GM23338 (cell line): ENCODE measurements around the gene NR5A2. TPM values are rescaled to one million over a fixed set of nuclear protein-coding genes. Genes with fewer than 3 reads are reported as not detected.

Source experiments
- ATAC-seq: fragments of 200-7000 bp; cut with Tn5 transposase; 3 replicates; pipeline ENCODE4 v1.9.1; 2020
- DNase-seq: peaks from one replicate; pipeline ENCODE4 v3.0.0-alpha.2; 2015; ENCODE audit warnings: low spot score
- H2AFZ ChIP-seq: fragments of 200-600 bp; sonication (generic); 2 replicates; pipeline ENCODE4 v1.8.0; 2016; ENCODE audit warnings: antibody characterized with exemption, mild to moderate bottlenecking, moderate library complexity
- H3F3A ChIP-seq: fragments of 200-600 bp; sonication (generic); replicated peaks from 2 replicates; pipeline ENCODE4 v1.8.0; 2017; ENCODE audit warnings: antibody characterized with exemption, mixed run types, low read depth
- H3K27ac ChIP-seq: fragments of 200-600 bp; sonication (generic); 2 replicates; pipeline ENCODE4 v1.6.1; 2016; ENCODE audit warnings: low read depth
- H3K27me3 ChIP-seq: fragments of 200-600 bp; sonication (generic); 2 replicates; pipeline ENCODE4 v1.8.0; 2016; ENCODE audit warnings: mild to moderate bottlenecking, mixed run types, moderate library complexity; ENCODE audit not compliant: insufficient read depth
- H3K36me3 ChIP-seq: fragments of 200-600 bp; sonication (generic); 2 replicates; pipeline ENCODE4 v1.8.0; 2016; ENCODE audit warnings: mild to moderate bottlenecking; ENCODE audit not compliant: insufficient read depth
- H3K4me1 ChIP-seq: fragments of 200-600 bp; sonication (generic); 2 replicates; pipeline ENCODE4 v1.8.0; 2016; ENCODE audit warnings: mild to moderate bottlenecking, moderate library complexity; ENCODE audit not compliant: insufficient read depth
- H3K4me2 ChIP-seq: fragments of 200-600 bp; sonication (generic); 2 replicates; pipeline ENCODE4 v1.7.1; 2017; ENCODE audit warnings: mixed run types
- H3K4me3 ChIP-seq: fragments of 200-600 bp; sonication (generic); 2 replicates; pipeline ENCODE4 v1.6.1; 2016; ENCODE audit warnings: mixed run types
- H3K79me2 ChIP-seq: fragments of 200-600 bp; sonication (generic); replicated peaks from 2 replicates; pipeline ENCODE4 v1.8.0; 2017; ENCODE audit warnings: mild to moderate bottlenecking; ENCODE audit not compliant: insufficient read depth
- H3K9me2 ChIP-seq: fragments of 200-600 bp; sonication (generic); 2 replicates; pipeline ENCODE4 v1.8.0; 2017; ENCODE audit not compliant: insufficient read depth
- H4K20me1 ChIP-seq: fragments of 200-600 bp; sonication (generic); replicated peaks from 2 replicates; pipeline ENCODE4 v1.8.0; 2017; ENCODE audit warnings: mild to moderate bottlenecking; ENCODE audit not compliant: insufficient read depth
- H3K27ac Mint-ChIP-seq: 2 replicates; pipeline ENCODE4 v1.8.0; 2020; ENCODE audit warnings: inconsistent platforms, mild to moderate bottlenecking, moderate library complexity, mixed read lengths
- H3K27me3 Mint-ChIP-seq: 3 replicates; pipeline ENCODE4 v1.8.0; 2022; ENCODE audit warnings: low read depth, mild to moderate bottlenecking, moderate library complexity, mixed read lengths, inconsistent platforms; ENCODE audit not compliant: insufficient read depth, poor library complexity
- H3K36me3 Mint-ChIP-seq: 3 replicates; pipeline ENCODE4 v1.8.0; 2021; ENCODE audit warnings: low read depth, mild to moderate bottlenecking, inconsistent platforms, moderate library complexity, mixed read lengths
- H3K4me1 Mint-ChIP-seq: 3 replicates; pipeline ENCODE4 v1.8.0; 2020; ENCODE audit warnings: mild to moderate bottlenecking, inconsistent platforms, mixed read lengths
- H3K4me3 Mint-ChIP-seq: 3 replicates; pipeline ENCODE4 v1.8.0; 2021; ENCODE audit warnings: moderate library complexity, mild to moderate bottlenecking, inconsistent platforms, mixed read lengths
- H3K9me3 Mint-ChIP-seq: 3 replicates; pipeline ENCODE4 v1.8.0; 2020; ENCODE audit warnings: moderate library complexity, mild to moderate bottlenecking, inconsistent platforms, mixed read lengths
- CREB1 ChIP-seq: fragments of 250-450 bp; sonication (Bioruptor Pico); IDR thresholded peaks from 2 replicates; pipeline ENCODE4 v1.5.0; 2020; ENCODE audit warnings: low read depth, mild to moderate bottlenecking, moderate library complexity
- ETS1 ChIP-seq: IDR thresholded peaks from 2 replicates; pipeline ENCODE4 v1.6.1; 2016; ENCODE audit warnings: antibody characterized with exemption
- NANOG ChIP-seq: IDR thresholded peaks from 2 replicates; pipeline ENCODE4 v1.6.1; 2016; ENCODE audit warnings: antibody characterized with exemption, borderline replicate concordance
- POLR2AphosphoS5 ChIP-seq: IDR thresholded peaks from 2 replicates; pipeline ENCODE4 v1.6.1; 2016; ENCODE audit warnings: antibody characterized with exemption, low read depth
- REST ChIP-seq: IDR thresholded peaks from one replicate; pipeline ENCODE4 v1.6.1; 2018; ENCODE audit warnings: antibody characterized with exemption; ENCODE audit not compliant: unreplicated experiment
- ZNF114 ChIP-seq: fragments of 250-450 bp; sonication (Bioruptor Pico); IDR thresholded peaks from 2 replicates; pipeline ENCODE4 v1.5.0; 2020; ENCODE audit warnings: mild to moderate bottlenecking, moderate library complexity
- polyA plus RNA-seq: library from polyadenylated mRNA; unstranded; fragments of >200 nt; fragmentation: Nextera tagmentation; extraction: Ambion mirVana; gene quantifications from 2 replicates; pipeline ENCODE4 v1.2.1, GENCODE V29; 2016
- total RNA-seq: library from RNA; depleted of rRNA; stranded (reverse); fragments of >200 nt; shearing (Covaris generic); gene quantifications from 2 replicates; pipeline ENCODE4 v1.2.3, GENCODE V29; 2014
- TF ChIP-seq, protein P1 (sequence below), 2 experiments: fragments of 200-600 bp in 1 of 2; sonication (generic) in 1 of 2; conservative IDR thresholded peaks; 2 replicates each; pipeline versions ENCODE4 v1.5.1 to v1.6.1; 2016 to 2017; ENCODE audit warnings: antibody characterized with exemption in 2 of 2, low read depth in 2 of 2, mild to moderate bottlenecking in 2 of 2, moderate library complexity in 1 of 2

Gene NR5A2
- total and polyA plus RNA-seq, 2 experiments from 2014 or later: 4.4 to 13.1 TPM

- TF ChIP-seq CREB1 (CRISPR knock-in tag): no peak
- no peak for TF ChIP-seq ETS1
- TF ChIP-seq REST: no peak
- TF ChIP-seq POLR2AphosphoS5: no peak
Observed at GRCh38 chr1:199979071-199979470, 48.4 kb upstream of the NR5A2 start (continued).

- no peaks in the 10 kb centered on the region for H4K20me1 ChIP-seq
- H3K27me3 Mint-ChIP-seq: no peaks in the 10 kb centered on the region
- no peaks in the 10 kb centered on the region for H3K36me3 Mint-ChIP-seq
- H3K36me3 ChIP-seq: no peaks in the 10 kb centered on the region
- no peak overlapping the region for H2AFZ ChIP-seq
- H3F3A ChIP-seq: 0 out of 2 replicates have a peak, but pooled peaks cover 2% of the 10 kb centered on the region
- H3K9me2 ChIP-seq: no peaks in the 10 kb centered on the region
- no peak for TF ChIP-seq NANOG
- no peak for TF ChIP-seq CREB1 (CRISPR knock-in tag)
- TF ChIP-seq POLR2AphosphoS5: no peak
- no peak for TF ChIP-seq REST
- TF ChIP-seq ZNF114 (CRISPR knock-in tag): no peak
- TF ChIP-seq, protein P1, sequence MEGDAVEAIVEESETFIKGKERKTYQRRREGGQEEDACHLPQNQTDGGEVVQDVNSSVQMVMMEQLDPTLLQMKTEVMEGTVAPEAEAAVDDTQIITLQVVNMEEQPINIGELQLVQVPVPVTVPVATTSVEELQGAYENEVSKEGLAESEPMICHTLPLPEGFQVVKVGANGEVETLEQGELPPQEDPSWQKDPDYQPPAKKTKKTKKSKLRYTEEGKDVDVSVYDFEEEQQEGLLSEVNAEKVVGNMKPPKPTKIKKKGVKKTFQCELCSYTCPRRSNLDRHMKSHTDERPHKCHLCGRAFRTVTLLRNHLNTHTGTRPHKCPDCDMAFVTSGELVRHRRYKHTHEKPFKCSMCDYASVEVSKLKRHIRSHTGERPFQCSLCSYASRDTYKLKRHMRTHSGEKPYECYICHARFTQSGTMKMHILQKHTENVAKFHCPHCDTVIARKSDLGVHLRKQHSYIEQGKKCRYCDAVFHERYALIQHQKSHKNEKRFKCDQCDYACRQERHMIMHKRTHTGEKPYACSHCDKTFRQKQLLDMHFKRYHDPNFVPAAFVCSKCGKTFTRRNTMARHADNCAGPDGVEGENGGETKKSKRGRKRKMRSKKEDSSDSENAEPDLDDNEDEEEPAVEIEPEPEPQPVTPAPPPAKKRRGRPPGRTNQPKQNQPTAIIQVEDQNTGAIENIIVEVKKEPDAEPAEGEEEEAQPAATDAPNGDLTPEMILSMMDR (conservative IDR thresholded peaks at IDR 0.05; ENCODE audit: low read depth in 2 of 2): no peak
- no peak overlapping the region for H3K4me3 Mint-ChIP-seq
- no peaks in the 10 kb centered on the region for H3K27me3 ChIP-seq
- no peak overlapping the region for H3K4me3 ChIP-seq
- H3K79me2 ChIP-seq: no peaks in the 10 kb centered on the region
- H3K4me2 ChIP-seq: no peak overlapping the region
- H3K27ac Mint-ChIP-seq: no peak overlapping the region
- DNase-seq: no peak
- H3K27ac ChIP-seq: no peak overlapping the region
- ATAC-seq: no peak
- peaks cover 15% of the 10 kb centered on the region for H3K4me1 Mint-ChIP-seq
- peaks cover 20% of the 10 kb centered on the region for H3K4me1 ChIP-seq
- no peaks in the 10 kb centered on the region for H3K9me3 Mint-ChIP-seq
Observed at GRCh38 chr1:199981584-199981983, 45.9 kb upstream of the NR5A2 start.
